Measurements from ENCODE around the gene DNAH17.

Gene DNAH17

DNA sequence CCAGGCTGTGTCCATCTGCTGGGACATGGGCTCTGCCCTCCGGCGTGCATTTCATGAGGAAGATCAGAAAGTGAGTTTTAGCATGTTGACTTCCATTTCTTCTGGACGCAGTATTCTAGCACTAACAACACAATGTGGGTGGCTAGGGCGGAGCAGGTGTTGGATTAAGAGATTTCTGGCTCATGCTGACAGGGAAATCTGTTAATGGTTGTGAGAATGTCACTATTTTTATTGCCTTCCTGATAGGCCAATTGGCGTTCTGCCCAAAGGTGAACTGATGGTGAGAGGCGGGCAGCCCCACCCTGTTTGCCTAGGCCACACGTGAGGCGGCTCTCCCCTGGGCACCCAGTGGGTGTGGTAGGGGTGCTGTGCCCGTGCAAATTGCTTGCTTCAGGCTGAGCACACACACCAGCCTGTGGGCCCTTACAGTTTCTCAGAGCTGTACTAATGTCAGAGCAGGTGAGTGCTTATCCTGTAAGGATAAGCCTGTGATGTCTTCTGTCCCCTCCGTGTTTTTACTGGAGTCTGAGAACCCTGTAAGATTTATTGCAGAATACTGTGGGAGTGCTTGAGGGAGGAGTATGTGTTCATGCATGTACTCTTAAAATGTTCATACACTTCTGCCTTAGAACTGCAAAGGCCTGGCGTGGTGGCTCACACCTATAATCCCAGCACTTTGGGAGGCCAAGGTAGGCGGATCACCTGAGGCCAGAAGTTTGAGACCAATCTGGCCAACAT is 167.8 kb downstream of the DNAH17 start:
- peak; percentile 91 for DNase-seq

DNA sequence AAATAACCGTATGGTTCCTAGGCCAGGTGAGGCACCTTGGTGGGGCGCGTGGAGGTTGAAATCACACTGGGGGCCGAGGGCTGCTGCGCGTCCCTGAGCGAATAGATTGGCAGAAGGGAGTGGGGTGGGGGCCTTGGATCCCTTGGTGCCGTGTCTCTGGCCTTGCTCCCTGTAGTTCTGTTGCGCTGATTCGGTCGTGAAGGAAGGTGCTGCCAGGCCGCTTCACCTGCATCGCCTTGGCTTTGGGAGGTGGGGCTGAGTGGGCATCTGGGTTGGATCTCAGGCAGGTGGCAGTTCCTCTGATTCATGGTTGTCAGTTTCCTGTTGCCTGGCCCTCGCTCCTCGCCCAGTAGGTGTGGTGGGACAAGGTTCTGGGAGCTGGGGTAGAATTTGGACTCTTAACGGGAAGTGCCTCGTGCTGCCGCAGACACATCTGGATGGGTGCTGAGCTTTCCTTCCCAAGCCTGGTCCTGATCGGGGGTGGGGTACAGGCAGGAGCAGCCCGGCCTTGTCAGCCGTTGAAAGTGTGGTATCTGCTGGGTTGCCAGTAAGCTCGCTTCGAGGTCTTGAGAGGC is 168.6 kb downstream of the DNAH17 start:
- no peak for DNase-seq

DNA sequence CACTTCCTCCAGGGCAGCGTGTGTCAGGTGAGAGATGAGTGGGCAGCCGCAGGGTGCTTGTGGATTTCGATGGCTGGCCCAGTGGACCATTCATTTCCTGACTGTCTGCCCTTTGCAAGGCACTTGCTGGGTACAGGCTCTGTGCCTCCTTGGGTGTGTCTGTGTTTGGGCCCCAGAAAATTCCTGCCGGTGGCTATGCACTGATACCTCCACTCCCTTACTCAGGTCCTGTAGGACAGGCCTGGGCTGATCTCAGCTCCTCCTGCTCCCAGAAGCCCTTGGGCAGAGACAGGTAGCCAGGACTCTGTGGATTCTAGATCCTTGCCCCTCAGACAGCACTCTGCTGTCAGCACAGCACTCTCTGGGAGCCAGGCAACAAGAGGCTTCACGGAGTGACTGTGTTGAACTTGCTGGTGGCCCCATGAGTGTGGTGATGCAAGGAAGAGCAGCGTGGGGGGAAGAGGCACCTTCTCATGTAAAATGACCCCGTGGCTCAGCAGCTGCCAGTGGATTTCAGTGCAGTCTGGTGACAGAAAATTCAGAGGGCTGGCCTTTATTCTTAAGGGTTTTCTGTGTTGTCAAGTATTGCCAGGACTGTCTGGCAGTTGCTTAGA is 169.7 kb downstream of the DNAH17 start:
- DNase-seq = no peak

DNA sequence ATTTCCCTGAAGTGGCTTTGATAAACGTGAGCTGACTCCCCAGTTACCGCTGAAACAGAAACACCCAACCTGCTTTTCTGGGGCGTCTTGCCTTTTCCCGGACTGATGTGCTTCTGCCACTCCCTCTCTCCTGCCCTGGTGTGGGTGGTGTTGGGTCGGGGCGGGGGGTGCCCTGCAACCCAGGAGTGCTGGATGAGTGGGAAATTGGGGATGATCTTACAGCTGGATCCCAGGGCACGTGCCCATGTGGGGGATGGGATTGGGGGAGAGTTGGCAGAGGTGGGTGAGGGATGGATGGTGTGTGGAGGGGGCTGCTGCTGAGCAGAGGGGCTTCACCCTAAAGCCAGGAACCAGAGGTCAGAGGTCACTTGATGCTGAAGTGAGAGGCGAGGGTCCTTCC is 170.3 kb downstream of the DNAH17 start:
- no peak for DNase-seq

DNA sequence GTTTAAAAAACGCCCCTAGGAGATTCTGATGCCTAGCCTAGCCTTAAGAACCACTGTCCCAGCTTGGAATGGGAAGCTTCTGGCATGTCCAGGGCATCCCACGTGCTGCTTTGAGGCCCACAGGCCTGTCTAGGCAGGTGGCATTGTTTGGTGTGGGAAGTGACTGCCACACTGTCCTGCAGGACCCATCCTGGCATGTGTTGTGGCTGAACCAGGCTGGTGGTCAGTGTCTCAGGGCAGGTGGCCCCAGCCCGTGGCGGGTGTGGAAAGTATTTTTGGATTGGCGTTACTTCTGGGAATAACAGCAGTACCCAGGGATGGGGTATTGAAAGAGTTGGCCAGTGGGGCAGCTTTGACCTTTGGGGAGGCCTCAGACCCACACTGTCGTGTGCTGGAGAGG is 170.8 kb downstream of the DNAH17 start:
- DNase-seq = no peak

DNA sequence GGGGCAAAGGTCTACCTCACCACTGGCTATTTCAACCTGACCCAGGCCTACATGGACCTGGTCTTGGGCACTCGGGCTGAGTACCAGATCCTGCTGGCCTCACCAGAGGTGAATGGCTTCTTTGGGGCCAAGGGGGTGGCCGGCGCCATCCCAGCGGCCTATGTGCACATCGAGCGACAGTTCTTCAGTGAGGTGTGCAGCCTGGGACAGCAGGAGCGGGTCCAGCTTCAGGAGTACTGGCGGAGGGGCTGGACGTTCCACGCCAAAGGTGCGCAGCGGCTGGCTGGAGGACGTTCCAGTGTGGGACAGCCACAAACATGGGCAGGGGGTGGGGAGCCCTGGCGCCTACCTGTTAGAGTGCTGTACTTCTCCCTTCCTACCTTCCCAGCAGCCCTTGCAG is 173.4 kb downstream of the DNAH17 start:
- DNase-seq = no peak

DNA sequence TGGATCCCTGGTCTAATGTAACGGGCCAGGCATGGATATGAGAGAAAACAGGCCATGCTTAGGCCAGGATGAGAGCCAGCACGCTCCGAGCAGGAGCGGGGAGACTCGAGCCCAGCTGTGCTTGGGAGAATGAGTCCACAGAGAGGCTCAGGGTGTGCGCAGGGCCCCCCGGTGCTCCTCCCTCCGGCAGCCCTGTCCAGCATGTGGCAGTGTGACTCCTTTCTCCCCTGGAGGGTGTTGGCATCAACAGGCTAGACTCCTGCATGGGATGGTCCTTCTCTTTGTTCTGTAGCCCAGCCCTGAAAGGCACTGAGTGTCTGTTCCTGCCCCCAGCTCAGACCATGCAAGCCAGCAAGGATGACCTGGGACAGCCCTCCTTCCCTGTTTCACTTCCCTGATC is 175.3 kb downstream of the DNAH17 start:
- DNase-seq = no peak

DNA sequence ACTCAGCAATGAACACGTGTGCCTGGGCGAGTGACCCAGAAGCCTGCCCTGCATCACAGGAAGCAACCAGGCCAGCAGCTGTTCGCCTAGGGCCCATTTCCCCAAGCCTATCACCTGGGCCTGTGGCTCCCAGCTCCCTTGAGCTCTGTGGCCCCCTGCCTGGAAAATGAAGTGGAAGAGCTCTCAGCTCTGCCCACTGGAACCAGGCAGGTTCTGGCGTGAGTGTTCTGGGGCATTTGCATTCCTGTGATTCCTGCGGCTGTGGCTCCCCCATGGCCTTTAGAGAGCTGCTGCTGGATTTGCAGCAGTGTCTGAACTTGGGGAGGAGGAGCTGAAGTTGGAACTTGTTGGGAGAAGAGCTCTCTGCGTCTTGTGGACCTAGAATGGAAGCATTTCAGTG is 175.9 kb downstream of the DNAH17 start:
- no peak for DNase-seq

DNA sequence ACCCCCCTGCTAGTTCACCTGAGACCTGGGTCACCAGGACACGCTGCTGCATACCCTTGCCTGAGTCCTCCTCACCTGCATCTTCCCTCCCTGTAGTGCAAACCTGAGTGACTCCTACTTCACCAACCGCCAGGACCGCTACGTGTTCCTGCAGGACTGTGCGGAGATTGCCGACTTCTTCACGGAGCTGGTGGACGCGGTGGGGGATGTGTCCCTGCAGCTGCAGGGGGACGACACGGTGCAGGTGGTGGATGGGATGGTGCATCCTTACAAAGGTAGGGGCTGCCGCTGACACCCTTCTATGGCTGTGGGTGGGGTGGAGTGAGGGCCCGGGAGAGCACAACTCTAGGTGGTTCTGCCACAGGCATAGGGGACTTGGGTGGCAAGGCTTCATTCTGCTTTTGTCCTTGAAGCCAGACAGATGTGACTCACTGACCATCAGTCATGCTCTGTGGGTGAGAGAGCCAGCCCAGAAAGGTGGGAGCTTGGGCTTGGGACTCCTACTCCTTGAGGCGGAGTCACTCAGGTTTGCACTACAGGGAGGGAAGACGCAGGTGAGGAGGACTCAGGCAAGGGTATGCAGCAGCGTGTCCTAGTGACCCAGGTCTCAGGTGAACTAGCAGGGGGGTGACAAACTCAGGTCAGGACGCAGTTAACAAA is 176.5 kb downstream of the DNAH17 start:
- no peak for DNase-seq

DNA sequence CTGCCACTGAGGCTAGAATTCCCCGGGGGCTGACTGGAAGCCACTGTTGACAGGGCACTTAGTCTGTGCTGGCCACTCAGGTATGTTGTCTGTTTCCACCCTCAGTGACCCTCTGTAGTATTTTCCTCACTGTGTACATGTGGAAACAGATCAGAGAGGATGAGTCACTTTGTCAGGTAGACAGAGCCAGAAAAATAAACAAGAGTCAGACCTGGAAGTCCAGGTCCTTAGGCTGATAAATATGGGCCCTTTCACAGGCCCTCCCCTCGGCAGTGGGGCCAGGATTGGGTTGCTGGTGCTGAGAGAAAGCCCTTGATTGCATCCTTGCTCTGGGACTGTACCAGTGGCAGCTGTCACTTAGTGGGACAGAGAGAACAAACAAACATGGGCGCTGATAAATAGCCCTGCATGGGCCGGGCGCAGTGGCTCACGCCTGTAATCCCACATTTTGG is 177.5 kb downstream of the DNAH17 start:
- DNase-seq = no peak

DNA sequence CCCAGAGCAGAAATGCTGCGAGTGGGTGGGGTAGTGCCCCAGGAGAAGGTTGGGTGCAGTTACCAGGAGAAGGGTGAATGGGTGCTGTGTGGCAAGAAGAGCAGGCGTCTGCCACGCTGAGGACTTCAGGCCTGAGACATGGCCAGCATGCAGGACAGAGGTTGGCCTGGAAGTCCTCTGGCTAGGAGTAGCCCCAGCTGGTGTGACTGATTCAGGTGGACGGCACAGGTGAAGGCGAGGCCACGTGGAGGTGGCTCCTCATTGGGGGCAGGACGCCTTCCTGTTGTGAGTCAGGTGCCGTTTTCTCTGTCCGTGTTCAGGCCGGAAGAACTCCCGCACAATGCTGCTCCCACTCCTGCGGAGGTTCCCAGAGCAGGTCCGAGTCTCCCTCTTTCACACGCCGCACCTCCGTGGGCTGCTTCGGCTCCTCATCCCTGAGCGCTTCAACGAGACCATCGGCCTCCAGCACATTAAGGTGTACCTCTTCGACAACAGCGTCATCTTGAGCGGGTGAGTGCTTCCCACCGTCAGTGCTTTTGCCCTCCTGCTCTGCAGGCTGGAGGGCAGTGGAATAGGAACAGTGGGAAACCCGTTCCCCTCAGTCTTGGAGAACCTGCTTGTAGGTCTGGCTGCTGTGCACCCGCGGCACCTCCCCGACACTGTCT is 178.0 kb downstream of the DNAH17 start:
- no peak for DNase-seq

DNA sequence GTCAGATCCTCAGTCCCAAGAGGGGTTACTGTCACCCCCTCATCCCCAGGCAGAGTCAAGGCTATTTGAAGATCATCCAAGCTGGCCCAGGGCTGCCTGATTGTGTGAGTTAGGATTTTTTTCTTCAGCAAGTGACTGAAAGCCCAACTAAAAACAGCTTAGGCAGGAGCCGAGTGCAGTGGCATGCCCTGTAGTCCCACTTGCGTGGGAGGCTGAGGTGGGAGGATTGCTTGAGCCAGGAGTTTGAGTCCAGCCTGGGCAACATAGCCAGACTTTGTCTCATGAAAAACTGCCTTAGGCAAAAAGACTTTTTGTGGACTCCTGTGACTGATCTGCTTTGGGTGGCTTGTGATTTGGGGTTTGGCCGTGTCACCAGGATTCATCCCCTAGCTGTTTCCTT is 178.8 kb downstream of the DNAH17 start:
- no peak for DNase-seq

DNA sequence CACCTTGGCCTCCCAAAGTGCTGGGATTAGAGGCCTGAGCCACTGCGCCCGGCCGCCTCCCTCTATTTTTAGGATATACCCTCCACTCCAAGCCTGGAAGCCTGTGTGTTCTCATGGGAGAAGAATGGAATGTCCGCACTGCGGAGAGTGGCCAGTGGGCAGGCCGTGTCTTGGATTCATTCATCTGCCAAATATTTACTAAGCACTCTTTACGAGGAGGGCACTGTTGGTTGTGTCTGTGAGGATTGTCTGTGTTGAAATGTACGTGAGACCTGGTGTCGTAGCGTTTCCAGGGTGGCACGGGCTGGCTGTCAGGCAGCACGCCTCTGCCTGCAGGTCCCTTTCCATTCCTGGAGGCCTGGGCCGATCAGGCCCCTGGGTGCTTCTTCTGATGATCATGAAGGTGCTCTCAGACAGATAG is 179.5 kb downstream of the DNAH17 start:
- no peak for DNase-seq

DNA sequence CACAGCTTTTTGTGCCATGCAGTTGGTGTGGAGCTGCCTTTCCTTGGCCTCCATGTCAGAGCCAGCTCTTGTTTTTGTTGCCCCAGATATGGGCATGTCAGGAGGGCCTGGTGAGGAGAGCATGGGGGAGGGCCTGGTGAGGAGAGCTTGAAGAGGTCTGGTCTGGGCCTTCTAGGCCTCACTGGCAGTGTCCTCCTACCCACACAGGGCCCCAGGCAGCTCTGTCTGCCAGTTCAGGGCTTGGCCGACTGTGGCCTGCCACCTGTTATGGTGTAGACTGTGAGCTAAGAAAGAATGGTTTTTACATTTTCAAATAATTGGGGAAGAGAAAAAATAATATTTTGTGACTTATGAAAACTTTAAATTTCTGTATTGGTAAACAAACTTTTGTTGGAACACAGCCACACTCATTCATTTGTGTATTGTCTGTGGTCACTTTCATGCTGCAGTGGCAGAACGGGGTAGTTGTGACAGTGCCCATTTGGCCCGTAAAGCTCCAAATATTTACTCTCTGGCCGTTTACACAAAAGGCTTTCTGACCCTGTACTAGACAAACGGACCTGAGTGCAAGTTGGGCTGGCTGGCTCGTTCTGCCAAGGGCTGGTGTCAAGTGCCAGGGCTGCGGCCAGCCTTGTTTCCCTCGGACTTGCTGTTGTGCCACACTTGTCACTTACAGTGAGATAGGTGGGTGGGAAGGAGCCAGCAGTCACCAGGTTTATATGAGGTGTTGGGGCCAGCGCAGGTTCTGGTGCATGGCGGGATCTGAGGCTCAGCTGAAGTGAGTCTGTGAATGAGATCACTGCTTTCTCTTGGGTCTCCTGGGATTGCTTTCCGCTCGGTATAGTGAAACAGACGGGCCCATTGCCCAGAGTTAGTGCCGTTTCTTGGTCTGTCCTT is 180.5 kb downstream of the DNAH17 start:
- no peak for DNase-seq

DNA sequence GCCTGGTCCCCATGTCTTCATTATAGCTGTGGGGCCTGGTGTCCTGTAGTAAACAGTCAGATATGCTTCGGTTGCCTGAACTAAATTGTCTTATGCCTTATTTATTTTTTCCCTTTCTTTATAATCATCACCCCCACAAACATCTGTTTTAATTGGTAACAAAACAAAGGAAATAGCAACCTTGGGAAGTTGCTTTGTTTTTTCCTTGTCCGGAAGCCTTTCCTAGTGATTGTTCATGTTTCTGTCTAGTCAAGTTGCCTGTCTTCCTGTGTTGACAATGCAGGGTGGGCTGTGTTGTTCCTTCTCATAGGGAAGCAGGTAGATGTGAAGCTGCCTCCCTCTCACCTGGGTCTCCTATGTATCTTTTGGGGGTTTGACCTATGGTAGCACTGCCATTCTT is 182.0 kb downstream of the DNAH17 start:
- DNase-seq = no peak

DNA sequence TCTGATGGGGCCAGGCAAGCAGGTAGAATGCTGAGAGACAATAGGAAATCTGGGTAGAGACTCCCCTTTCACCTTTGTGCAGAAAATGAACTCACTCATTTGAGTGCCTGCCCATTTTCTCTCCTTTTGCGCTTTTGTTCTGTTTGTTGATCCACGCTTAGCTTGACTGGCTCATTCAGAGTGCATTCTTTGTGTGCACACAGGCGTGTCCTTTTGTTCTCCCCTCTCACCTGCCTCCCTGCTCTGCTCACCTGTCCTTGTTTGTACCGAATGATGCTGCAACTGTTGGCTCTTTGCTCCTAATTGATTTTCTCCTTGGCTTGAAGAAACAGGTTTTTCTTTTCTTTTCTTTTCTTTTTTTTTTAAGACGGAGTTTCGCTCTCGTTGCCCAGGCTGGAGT is 183.0 kb downstream of the DNAH17 start:
- DNase-seq = peak; percentile 95

DNA sequence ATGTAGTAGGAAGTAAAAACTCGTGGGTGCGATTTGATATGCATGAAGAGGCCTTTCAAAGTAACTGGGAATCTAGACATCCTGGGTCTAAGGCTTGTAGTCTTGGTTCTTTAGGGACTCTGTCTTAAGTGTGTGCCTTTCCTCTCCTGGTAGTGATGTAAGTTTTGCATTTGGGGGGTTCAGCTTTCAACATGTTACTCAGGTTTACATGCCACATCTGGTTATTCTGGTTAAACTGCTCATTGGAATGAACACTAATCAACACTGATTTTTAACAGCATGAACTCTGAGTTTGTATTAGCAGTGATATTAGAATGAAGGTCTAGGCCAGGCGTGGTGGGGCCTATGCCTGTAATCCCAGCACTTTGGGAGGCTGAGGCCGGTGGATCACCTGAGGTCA is 183.6 kb downstream of the DNAH17 start:
- DNase-seq = no peak

DNA sequence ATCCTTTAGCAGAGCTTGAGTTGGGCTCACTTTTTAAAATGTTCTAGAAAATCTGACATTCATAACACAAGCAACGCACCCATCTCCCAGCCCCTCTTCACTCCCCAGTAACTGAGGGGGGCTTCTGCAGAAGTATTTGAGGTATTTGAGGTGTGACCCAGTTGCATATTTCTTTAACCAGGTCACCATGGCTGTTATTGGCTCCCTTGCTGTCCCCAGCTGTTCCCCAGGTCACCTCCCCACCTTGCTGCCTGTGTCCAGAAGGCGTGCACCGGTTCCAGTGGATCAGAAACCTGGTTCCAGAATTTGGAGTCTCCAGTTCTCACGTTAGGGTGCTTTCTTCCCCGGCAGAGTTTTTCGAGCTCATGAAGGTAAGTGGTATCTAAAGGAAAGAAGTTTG is 184.9 kb downstream of the DNAH17 start:
- DNase-seq = no peak

DNA sequence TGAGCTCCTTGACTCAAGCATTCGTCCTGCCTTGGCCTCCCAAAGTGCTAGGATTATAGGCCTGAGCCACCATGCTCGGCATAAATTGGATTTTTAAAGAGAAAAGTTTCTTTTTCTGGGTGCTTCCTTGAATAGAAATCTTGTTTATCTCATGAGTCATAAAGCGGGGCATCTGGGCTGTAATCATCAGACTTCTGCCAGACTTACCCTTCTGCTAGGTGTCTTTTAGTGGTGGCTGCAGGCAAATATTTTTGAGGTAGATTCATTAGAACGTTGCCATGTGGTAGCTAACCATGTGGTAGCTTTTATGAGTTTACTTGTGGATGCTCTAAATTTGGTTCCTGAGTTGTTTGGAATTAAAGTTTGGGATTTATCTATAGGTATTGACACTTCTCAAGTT is 185.4 kb downstream of the DNAH17 start:
- DNase-seq = no peak

DNA sequence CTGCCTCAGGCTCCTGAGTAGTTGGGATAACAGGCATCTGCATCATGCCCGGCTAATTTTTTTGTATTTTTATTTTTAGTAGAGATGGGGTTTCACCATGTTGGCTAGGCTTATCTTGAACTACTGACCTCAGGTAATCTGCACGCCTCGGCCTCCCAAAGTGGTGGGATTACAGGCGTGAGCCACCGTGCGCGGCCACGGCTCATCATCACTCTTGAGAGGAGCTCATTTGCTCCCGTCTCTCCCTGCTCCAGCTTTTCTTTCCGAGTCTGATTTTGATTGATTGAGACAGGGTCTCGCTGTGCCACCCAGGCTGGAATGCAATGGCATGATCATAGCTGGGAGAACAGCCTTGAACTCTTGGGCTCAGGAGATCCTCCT is 186.2 kb downstream of the DNAH17 start:
- DNase-seq = no peak

DNA sequence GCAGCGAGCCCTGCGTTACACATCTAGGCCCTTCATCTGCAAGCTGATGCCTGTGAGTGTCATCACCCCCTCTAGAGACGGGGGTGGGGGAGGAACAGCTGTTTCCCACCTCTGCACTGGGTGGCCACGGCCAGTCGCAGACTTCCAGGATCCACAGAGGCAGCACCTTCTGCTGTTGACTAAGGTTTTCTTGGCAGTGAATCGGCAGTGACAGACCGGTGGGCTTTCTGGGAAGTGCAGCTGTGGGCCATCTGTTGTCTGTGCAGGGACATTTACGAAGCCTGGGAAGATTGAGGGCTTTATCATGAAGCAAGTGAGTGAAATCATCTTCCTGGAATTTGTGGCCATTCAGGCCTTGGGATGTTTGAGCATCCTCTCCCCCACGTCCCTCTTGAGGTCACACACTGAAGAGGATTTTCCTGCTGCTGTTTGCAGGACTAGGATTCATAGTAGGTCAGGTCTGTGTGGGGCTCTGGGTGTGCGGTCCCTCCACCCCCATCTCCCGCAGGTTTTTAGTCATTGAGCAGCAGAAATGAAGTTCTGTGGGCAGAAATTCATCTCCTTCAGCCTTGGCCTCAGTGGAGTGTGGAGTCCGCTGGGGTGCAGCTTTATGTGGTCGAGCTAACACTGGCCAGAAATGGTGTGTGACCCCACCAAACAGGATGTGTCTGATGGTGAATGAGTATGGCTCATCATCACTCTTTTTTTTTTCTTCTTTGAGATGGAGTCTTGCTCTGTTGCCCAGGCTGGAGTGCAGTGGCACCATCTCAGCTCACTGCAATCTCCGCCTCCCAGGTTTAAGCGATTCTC is 186.8 kb downstream of the DNAH17 start:
- DNase-seq = no peak
